GM19467 (cell line): ENCODE data around the gene TCF12.

ENCODE experiments used
- ATAC-seq: cut with Tn5 transposase; IDR thresholded peaks from one replicate; pipeline ENCODE4 v1.9.1; 2021; ENCODE audit warnings: mild to moderate bottlenecking, moderate library complexity; ENCODE audit not compliant: unreplicated experiment

Gene TCF12

DNA sequence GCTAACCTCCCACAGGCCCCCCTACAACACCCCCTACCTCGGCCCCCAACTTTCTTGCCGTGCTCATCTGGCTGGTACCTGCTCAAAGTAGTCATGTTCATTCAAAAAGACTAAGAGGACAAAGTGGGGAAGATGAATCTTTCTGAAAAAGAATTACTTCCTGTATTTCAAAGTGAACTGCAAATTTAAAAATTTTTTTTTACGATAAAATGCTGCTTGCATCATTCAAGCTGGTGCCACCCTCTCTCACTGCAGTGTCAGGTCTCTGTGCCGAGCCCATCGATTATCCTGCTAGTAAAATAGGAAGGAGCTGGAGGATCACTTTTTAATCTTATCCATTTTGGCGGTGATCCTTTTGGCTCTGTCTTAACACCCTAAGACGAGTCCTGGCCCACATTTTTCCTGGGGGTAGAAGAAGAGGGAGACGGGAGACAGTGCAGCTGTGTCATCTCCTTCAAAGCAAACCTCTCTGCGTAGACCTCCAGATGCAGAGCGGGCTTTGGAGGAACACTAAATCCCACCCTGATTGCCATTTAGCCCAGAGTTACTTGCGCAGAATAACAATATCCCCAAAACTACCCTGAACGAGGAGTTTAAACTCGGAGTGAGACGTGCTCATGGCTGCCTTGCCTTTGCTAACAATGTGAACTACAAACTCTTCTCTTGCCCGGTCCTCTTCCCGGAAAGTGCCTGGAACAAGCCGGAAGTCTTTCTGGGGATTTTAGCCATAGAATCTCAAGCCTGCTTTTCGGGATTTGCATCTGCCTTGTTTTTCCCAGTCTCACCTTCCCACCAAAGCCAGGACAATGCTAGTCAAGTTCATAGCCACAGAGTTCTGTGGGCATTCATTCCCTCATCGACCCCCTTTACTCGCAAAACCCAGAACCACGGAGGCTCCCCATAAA, 391.7 kb downstream of the TCF12 start:
- ATAC-seq = no peak

DNA sequence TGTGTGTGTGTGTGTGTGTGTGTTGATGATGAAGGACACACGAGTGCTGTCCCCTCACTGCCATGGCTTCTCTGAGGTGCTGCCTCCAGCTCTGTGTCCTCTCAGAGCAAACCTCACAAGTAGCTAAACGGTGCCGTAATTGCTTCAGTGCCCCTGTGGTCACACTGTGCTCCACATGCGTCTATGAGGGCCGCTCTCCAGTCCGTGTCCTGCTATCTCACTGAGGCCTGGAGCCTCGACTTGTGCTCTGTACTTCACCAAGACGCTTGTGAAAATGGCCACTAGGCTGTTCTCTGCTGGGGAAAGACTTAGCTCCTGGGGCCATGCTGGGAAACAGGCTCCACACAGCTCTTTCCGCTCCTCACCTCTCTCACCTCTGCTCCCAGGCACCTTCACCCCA, 392.4 kb downstream of the TCF12 start:
- ATAC-seq = no peak

DNA sequence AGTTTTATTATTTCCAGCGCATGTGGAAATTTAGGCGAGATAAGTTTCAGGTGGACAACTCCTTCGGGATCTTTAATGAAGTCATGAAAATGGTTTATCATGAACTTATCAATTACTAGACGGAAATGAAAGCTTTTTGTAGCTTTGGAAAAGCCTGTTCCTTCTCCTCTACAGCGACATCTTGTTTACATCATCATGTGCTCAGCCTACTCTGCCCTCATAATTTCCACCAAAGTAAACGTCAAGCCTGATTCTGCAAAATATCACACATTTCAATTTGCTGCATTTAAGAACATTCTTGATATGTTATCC, 393.5 kb downstream of the TCF12 start:
- ATAC-seq = no peak

DNA sequence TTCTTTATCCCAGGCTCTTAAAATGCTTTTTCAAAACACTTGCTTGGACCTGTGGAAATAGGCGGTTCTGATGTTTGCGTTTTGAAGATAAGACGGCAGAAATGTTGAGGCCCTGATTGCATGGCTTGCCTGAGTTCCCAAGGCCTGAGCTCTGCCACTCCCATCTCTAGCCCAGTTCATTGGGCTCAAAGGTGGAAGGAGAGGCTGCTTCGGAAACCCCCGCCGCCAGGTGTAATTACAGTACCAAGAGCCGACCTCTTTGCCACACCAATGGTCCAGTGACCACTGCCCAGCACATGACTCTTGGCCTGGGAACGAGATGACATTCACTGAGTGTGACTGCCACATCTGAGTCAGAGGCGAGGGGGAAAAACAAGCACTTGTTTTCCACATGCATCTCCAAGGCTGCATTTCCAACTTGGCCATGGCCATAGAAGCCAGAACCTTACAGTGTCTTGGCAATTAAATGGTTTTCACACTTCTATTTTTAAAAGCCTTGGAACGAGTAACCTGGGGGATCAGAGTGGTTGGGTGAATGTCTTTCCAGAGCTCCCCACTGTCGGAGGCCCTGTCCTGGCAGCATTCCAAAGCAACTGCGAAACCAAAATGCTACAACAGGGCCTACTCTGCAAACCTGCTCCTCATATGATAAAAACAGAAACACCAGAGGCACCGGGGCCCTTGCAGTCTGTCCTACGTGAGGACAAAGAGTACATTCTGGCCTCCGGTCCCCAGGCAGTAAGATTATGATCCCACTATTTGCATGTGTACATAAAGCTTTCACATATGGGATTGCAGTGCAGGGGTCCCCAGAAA, 394.1 kb downstream of the TCF12 start:
- ATAC-seq = no peak

DNA sequence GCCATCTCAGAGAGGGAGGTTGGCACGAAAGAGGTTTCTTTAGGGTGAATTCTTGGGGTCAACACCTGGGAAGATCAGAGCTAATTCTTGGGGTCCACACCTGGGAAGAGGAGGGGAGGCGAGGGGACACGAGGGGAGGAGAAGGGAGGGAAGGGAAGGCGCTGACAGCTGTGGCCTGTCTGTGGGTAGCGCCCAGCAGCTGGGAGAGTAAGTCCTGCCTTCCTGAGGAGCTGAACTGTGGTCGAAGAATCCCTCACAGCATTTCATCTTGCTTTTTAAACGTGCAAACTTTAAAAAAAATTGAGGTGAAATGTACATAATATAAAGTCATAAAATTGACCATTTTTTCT, 394.7 kb downstream of the TCF12 start:
- ATAC-seq = no peak

DNA sequence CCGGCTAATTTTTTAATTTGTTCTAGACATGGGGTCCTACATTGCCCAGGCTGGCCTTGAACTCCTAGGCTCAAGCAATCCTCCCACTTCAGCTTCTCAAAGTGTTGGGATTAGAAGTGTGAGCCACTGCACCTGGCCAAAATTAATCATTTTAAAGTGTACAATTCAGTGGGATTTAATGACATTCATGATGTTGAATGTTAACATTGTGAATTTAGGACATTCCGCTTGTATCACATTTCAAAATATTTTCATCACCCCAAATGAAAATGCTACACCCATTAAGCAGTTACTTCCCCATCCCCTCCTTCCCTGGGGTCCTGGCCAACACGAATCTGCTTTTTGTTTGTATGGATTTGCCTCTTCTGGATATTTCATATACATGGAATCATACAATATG, 395.8 kb downstream of the TCF12 start:
- no peak for ATAC-seq

DNA sequence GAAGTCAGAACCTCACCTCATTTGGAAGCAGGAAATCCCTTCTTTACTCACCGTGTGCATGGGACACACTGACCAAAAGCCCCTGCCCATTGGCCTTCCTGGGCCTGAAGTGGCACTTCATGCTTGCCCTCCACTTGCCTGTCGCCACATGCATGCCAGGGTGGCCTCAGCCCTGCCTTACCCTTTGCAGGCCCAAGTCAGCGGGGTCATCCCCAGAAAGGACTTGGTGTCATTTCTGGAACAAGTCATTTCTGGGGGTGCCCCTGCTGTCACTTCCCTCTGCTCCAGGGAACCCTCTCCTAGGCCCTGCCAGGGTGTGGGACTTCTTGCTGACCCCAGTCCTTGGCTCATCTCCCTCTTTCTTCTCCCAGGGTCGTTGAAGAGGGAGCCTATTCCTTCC, 398.0 kb downstream of the TCF12 start:
- ATAC-seq = no peak

DNA sequence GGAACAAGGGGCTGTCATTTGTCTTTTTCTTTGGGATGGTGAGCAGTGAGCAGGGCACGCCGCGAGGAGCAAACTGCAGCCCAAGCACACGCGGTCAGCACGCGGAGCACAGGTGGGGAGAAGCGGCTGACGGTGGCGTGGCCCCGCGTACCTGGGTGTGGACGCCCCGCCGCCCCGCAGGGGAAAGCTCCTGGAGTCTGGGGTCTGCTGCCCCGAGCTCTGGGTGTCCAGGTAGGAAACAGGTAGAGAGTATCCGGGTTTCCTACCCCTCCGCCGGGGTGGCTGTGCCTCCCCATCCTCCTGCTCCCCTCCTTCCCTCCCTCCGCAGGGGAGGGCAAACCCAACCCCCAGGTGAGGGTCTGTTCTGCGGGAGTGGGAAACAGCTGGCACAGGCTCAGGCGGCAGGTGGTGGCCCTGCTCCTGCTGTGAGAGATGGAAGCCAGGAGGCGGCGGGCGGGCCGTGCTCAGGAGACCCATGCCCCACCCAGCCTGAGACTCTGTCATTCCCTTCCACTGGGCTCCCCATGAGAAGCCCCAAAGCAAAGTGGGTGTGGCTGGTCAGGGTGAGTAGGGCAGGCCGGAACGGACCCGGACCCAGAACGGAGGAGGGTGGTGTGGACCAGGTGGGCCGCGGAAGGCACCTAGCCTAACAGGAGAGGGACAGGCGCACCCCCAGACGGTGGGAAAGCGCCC, 400.9 kb downstream of the TCF12 start:
- no peak for ATAC-seq

DNA sequence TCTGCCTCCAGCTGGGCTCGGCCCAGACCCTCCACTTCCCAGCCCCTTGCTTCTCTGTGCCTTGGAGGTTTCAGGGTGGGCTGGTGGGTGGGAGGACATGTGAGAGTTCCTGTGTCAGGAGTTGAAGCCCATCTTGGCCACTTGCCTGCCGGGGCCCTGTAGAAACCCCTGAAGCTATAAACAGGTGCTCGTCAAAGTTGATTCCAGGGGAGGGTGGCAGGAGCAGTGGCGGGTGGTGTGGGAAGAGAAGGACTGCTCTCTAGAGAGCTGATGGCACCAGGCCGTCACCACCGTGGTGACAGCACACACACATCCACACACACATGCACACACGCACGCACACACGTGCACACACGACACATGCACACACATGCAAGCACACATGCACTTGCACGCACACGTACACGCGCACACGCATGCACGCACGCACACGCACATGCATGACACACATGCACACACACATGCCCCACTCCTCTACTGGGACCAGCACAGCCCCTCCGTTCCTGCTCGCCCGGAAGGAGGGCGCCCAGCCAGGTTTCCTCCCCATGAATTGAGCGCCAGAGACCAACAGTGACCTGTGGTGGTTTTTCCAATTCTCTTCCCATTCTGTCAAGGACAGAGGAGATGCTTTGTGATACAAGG, 401.6 kb downstream of the TCF12 start:
- ATAC-seq = no peak

DNA sequence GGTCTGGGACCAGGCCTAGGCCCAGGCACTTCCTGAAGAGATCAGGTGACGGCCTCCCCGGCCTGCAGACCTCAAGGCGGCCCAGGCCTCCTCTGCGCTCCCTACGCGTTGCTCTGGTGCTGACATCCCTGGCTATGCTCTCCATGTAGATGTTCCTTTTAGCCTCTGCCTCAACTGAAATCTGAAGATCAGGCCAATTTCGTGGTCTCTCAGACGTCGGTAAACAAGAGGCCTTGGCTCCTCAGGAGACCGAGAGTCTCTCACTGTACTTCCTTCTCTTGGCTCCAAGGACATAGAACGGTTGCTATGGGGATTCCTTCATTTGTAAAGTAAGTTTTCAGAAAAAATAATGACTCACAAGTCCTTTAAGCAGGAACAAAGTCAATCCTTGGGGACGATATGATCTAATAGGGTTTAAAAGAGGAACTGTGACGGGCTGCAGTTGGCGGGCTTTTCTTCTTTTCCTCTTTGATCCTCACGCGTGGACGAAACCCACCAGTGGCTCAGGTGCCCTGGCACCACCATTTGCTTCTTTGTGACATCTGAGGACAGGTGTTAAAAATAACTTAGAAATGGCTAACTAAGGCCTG, 402.3 kb downstream of the TCF12 start:
- no peak for ATAC-seq

DNA sequence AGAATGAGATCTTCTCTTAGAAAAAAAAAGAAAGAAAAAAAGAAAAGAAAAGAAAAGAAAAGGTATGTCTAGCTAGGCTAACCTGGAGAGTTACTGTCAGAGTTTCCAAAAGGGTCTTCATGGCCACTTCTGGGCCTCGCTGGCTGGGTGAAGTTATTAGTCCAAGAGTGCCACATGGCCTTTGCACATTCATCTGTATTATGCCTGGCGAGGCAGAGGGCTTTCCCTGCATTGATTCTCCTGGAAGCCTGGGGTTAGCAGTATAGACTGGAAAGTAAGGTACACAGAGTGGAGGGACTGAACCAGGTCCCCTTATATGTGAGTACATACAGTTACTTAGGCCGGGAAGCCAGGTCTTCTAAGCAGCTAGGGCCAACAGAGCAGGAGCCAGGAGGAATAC, 403.0 kb downstream of the TCF12 start:
- ATAC-seq = no peak

DNA sequence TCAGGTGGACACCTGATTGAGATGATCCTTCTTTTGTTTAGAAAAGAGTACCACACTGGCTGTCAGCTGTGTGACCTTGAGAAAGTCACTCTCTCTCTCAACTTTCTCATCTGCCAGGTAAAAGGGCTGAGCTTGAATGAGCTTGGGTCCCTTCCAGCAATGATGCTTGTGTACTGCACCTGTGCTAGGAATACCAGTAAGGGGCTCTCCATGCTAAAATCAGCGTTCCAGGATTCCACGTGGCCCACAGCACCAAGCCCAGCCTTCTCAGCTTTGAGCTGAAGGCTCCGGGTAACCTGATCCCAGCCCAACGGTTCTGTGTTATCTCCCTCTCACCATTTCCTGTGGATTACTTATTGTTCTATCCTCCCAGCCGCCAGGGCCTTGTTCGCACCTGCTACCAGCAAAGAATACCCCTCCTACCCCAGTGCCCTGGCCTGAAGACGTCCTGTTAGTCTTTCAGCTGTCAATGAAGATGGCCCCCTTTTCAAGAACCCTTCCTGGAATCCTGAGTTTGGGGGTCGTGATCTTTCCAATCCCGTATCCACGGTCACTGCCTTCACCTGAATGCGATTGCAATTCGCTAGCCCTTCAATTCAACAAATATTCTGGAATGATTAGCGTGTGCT, 403.6 kb downstream of the TCF12 start:
- no peak for ATAC-seq

DNA sequence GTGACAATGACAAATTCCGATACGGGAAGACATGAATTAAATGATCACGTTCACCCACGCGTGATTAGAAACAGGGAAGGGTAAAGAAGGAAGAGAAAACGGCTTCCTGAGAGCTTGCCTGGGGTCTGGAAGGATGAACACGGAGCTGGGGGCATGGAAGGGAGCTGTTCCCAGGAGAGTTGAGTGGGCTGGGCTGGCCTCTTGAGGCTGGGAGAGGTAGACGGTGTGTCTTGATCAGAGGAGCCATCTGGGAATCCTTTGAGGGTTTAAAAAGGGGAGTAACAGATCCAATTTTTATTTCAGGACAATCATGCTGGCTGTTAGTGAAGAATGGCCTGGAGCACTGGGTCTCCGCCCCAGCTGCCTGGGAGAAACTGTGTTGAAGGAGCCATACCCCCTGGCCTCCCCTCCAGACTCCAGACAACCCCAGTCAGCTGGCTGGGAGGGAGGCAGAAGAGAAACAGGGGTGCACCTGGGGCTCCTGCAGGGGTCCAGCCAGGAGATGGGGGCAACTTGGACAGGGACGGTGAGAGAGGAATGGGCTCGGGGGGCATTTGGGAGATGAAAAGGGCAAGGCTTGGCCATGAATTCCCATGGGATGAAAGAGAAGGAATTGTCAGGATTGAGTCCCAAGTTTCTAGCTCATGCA, 404.3 kb downstream of the TCF12 start:
- no peak for ATAC-seq

DNA sequence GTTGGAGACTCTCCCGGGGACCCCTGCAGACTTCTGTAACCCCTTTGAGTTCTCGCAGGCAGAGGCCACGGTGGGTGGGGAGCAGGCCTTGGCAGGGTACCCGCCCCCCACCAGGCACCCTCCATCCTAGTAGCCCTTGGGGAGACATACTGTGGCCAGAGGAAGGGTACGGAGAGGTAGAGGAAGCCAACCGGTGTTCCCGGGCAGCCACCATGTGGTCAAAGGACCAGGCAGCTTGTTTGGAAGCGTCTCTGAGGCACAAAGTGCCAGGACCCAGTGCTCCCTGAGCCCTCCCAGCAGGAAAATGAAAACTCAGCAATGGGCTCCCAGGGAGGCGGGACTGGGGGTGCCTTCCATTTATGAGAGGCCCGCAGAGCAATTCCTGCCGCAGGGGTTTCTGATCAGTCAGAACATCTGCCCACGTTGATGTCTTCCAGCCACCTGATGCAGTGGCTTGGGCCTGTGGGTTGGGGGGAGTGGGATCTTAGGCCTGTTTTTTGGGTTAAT, 404.9 kb downstream of the TCF12 start:
- no peak for ATAC-seq

DNA sequence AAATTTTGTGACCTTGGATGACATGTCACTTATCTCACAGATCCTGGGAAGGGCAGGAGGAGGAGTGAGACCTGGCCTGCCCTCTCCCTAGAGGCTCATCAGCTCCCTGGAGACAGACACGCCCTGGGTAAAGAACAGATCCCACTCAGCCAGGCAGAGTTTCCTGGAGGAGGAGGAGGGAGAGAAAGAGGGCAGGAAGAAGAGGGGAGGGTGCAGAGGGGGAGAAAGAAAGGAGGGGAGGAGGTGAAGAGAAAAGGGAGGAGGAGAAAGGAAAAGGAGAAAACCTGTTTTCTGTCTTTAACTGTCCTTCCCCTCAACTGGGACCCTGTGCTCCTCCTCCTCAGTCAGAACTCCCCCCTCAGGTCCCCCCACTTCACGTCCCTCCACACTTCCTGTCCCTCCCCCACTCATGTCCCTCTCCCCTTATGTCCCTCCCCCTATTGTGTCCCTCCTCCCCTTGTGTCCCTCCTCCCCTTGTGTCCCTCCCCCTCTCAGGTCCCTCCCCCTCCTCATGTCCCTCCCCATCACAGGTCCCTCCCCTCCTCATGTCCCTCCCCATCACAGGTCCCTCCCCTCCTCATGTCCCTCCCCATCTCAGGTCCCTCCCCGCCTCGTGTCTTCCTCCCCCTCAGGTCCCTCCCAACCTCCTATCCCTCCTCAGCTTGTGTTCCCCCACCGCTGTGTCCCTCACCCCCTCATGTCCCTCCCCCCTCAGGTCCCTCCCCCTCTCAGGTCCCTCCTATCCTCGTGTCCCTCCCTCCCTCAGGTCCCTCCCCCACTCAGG, 405.6 kb downstream of the TCF12 start:
- no peak for ATAC-seq

DNA sequence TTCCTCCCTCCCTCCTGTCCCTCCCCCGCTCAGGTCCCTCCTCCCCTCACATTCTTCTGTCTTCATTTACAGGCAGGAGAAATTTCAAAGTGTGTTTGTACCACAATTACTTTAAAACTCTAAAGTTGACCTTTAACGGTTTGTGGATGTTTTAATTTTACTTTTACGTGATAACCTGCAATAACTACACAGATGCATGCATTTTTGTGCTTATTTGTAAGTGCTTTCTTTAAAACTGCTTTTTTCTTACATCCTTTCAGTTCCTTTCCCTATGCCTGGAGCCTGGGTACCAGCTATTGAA, 406.1 kb downstream of the TCF12 start:
- ATAC-seq = no peak

DNA sequence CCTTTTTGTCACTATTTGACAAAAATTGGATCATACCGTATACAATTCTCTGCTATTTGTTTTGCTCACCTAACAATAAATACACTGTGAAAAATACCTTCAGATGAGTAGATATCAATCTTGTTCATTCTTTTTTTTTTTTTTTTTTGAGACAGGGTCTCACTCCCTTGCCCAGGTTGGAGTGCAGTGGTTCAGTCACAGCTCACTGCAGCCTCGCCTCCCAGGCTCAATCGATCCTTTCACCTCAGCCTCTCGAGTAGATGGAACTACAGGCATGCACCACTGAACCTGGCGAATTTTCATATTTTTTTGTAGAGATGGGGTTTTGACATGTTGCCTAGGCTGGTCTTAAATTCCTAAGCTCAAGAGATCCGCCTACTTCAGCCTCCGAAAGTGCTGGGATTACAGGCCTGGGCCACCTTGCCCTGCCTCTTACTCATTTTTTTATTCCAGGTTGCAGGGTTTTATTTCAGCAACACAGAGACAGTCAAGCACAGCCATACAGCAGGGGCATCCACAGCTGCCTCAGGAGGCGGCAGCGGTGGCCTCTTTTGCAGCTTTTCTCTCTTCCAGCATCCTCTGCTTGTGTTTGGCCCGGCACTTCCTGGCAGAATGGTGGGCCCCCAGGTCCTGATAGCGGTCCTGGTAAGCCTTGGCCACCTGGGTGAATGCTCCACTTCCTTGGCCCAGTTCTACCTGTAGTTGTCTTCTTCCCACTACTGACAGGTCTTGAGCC, 406.7 kb downstream of the TCF12 start:
- no peak for ATAC-seq

DNA sequence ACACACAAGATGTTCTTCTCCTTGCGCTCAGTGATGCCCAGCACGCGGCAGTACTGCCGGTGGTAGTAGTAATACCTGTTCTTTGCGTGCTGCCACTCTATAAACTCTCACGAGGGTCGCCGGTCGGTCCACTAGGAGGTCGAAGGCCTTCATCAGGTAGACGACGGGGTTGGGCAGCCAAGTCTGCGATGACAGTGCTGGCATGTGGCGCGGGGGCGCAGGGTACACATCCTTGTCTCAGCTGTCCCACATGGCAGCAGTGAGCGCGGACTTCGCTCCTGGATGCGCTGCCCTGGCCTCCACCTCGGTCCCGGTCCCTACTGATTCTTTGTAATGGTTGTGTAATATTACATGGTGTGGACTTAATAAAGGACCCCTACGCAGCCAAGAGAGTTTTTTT, 407.8 kb downstream of the TCF12 start:
- ATAC-seq = no peak
